Pons (tissue), 1 donor: Measurements from ENCODE around the gene RFX1.

ENCODE experiments used
- DNase-seq: peaks from one replicate; pipeline ENCODE4 v3.0.0-alpha.2; 2016; ENCODE audit warnings: low spot score

Gene RFX1

DNA sequence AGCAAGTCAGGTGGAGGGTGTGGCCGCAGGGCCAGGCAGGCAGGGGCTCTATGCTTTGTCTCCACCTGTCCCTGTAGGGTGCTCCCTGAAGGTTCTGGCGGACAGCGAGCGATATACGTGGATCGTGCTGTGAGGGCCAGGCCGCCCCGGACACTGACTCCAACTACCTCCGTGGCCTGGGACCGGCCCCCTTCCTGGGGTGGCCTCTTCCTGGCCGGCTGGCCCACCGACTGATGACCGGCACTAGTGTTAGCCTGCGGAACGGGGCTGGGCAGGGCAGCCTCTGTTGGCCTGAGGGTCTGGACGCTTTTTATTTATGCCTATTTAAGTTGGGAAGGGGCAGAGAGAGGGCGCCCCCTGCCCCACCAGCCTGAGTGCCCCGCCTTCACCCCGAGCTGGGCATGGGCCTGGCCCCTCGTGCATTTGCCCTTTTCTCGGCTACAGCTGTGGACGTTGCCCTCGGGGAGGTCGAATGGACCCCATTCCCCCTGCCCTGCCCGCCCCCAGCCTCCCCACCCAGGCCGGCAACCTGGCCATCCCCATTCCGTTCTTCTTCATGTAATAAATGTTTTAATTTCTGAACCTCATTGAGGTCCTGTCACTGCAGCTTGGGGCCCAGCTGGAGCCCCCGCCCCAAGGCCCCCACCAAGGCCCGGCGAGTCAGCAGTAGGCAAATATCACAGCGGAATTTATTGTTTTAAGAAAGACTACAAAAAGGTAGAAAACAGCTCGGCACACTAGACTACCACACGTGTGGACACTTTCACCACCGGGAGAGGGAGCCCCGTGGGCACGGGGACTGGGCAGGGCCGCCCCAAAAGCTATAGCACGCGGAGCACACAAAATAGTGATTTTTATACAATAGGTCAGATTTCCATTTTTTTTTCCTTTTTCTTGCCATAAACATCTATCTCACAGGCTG is 45.0 kb downstream of the RFX1 start:
- no peak for DNase-seq

DNA sequence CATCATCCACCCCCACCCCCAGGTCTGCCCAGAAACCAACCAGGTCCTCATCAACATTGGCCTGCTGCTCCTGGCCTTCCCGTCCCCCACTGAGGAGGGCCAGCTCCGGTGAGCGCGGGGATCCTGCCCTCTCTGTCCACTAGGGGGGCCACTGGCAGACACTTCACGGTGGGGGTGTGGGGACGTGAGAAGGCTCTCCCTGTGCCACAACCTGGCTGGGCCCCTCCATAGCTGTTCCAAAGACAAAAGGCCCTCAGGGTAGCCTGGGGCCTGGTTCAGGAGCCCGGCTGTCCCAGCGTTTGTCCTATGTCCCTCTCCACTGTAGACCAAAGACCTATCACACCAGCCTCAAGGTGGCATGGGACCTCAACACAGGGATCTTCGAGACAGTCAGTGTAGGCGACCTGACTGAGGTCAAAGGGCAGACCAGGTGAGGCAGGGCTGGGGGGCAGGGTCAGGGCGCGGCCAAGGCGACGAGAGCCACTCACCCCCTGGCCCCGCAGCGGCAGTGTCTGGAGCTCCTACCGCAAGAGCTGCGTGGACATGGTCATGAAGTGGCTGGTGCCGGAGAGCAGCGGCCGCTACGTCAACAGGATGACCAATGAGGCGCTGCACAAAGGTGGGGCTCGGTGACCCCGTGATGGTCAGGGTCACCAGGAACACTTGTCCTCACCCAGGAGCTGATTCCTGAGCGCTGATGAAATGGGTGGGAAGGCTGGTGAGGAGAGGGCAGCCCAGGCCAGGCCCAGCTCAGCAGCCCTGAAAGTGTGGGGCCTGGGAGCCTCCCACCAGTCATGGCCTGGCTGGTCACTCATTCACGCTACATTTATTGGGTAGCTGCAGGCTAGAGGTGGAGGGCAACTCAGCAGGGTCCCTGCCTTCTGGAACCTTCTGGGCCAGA is 45.9 kb downstream of the RFX1 start:
- DNase-seq, result no peak

GRCh38 chr19:13959141-13959961 is 46.8 kb downstream of the RFX1 start:
- no peak for DNase-seq

- no peak for DNase-seq
Observed at GRCh38 chr19:13958043-13958442, 48.1 kb downstream of the RFX1 start.

- no peak for DNase-seq
Observed at GRCh38 chr19:13957051-13957450, 49.1 kb downstream of the RFX1 start.

- DNase-seq, result no peak
Observed at GRCh38 chr19:13956365-13956744, 49.8 kb downstream of the RFX1 start.

DNA sequence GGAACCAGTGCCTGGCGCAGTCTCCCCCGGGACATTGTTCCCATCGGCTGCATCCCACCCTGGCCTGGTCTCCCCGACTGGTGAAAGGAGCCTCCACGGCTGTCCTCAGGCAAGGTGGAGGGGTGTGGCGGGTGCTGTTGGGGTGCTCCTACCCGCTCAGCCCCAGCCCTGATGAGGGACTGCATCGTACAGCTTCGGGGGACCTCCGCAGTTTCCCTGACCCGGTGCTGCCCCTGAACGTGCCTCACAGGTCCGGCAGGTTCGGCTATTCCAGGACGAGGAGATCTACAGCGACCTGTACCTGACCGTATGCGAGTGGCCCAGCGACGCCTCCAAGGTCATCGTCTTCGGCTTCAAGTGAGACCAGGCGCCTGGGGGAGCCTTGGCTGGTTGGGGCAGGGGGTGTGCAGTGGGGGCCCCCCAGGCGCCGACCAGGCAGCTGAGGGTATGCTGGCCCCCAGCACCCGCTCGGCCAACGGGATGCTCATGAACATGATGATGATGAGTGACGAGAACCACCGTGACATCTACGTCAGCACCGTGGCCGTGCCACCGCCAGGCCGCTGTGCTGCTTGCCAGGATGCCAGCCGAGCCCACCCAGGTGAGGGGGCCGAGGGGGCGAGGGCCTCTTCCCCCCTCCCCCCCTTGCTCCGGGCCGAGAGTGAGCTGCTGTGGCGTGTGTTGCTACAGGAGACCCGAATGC is 50.3 kb downstream of the RFX1 start:
- no peak for DNase-seq

DNA sequence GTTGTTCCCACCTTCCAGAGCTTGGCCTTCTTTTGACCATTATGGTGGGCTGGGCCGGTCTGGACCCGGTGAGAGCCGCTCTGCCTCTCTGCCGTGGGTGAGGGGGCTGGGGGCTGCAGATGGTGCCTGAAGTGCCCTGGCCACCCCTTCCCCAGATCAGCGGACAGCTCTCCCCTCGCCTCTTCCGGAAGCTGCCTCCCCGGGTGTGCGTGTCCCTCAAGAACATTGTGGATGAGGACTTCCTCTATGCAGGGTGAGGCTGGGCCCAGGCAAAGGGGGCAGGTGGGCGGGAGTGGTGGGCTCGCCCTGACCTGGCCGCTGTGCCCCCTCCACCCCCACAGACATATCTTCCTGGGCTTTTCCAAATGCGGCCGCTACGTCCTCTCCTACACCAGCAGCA is 51.9 kb downstream of the RFX1 start:
- no peak for DNase-seq

GRCh38 chr19:13952931-13953531 is 53.1 kb downstream of the RFX1 start:
- DNase-seq, result no peak

- DNase-seq, result peak; percentile 99
Observed at GRCh38 chr19:13952154-13952930, 53.8 kb downstream of the RFX1 start, which contains the start of gene DCAF15. TSS of gene DCAF15 (plus strand) at chr19:13952509. CDS start at chr19:13952513, 4 bp downstream.

- DNase-seq, result no peak
Observed at GRCh38 chr19:13951799-13952153, 54.3 kb downstream of the RFX1 start.

GRCh38 chr19:13951043-13951442 is 55.1 kb downstream of the RFX1 start:
- DNase-seq, result no peak

- no peak for DNase-seq
Observed at GRCh38 chr19:13946414-13946813, 59.7 kb downstream of the RFX1 start.

GRCh38 chr19:13942023-13942684 is 64.0 kb downstream of the RFX1 start:
- DNase-seq, result no peak

- no peak for DNase-seq
Observed at GRCh38 chr19:13938301-13939064, 67.6 kb downstream of the RFX1 start, which contains the start of gene PODNL1. TSS of gene PODNL1 (minus strand) at chr19:13938417. CDS start at chr19:13938181, 236 bp downstream.

DNA sequence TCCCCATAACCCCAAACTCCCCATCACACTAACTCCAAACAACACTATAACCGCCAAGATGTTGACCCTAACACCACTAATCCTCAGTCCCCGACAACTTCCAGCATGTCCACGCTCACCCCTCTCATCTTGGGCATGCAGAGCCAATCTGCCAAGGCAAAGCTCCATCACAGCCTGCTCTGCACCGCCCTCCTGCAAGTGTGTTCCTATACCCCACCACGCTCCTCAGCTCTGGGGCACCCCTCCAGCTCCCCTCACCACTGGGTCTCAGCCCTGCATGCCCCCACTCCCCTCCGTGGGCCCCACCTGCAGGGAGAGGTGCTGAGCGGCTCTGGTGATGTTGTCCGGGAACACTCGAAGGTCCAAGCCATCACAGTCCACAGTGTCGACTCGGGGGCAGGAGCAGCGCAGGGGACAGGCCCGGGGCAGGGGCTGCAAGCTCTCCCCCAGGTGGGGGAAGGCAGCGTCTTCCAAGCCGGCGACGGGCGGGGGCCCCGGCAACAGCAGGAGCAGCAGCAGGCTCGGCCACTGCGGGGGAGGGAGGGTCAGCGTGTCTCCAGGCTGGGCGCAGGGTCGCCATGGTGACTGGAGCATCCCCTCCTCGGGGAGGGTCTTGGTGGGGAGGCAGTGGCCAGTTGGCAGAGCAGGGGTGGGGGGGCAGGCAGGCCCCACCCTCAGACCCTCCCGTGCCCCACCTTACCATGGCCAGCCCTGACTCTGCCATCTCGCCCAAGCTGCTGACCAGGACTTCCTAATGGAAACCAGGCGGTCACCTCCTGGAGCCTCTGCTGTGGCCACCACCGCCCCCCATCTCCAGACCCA is 68.4 kb downstream of the RFX1 start:
- no peak for DNase-seq

DNA sequence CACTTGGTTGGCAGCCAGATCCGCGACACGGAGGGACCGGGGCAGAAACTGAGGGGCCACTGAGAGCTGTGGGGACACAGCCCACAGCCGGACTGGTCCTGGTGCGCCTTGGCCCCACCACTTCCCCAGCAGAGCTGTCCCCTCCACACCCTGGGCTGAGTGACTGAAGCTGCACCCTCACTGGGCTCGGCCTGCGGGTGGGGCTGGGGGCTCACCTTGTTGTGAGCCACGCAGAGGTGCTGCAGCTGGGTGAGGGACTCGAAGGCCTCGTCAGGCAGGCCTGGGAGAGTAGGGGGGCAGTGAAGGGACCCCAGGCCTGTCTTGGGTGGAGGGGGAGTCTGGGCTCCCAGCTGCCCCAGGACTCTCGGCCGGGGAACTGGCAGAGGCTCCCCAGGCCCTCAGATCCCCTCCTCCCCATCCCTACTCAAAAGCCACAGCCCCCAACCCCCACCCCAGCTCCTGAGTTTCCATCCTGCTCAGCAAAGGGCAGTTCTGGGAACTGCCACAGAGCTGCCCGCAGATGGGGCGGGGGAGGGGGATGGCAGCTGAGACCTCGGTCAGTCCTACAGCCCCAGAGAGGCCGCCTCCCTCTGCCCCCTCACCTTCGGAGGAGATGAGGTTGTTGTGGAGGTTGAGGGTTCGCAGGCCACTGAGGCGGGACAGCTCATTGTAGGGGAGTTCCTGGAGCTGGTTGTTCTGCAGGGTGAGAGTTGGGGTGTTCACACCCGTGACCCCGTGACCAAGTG is 70.2 kb downstream of the RFX1 start:
- no peak for DNase-seq
